AG10803 (cell line): ENCODE measurements around the gene ATXN1.

Experiments
- DNase-seq: peaks from one replicate; pipeline ENCODE4 v3.0.0; 2010; ENCODE audit warnings: low read depth
- H3K4me3 ChIP-seq: 2 replicates; pipeline ENCODE4 v1.5.1; 2011; ENCODE audit warnings: mild to moderate bottlenecking, low read length, control low read depth
- TF ChIP-seq, protein P1 (sequence below): conservative IDR thresholded peaks from 2 replicates; pipeline ENCODE4 v1.5.1; 2011; ENCODE audit warnings: mild to moderate bottlenecking, low read length, control low read depth, inconsistent platforms

ATXN1 gene

GRCh38 chr6:16324606-16325225 is 436.5 kb downstream of the ATXN1 start:
- no peak for DNase-seq
- H3K4me3 ChIP-seq = no peak overlapping the region
- TF ChIP-seq, protein P1, sequence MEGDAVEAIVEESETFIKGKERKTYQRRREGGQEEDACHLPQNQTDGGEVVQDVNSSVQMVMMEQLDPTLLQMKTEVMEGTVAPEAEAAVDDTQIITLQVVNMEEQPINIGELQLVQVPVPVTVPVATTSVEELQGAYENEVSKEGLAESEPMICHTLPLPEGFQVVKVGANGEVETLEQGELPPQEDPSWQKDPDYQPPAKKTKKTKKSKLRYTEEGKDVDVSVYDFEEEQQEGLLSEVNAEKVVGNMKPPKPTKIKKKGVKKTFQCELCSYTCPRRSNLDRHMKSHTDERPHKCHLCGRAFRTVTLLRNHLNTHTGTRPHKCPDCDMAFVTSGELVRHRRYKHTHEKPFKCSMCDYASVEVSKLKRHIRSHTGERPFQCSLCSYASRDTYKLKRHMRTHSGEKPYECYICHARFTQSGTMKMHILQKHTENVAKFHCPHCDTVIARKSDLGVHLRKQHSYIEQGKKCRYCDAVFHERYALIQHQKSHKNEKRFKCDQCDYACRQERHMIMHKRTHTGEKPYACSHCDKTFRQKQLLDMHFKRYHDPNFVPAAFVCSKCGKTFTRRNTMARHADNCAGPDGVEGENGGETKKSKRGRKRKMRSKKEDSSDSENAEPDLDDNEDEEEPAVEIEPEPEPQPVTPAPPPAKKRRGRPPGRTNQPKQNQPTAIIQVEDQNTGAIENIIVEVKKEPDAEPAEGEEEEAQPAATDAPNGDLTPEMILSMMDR = no peak

- no peak for DNase-seq
- no peak overlapping the region for H3K4me3 ChIP-seq
- TF ChIP-seq, protein P1 = no peak
Observed at GRCh38 chr6:16324184-16324583, 437.1 kb downstream of the ATXN1 start.

- TF ChIP-seq, protein P1 = no peak
- H3K4me3 ChIP-seq = no peak overlapping the region
- peak; percentile 85 for DNase-seq
Observed at GRCh38 chr6:16322666-16323312, 438.5 kb downstream of the ATXN1 start.

DNA sequence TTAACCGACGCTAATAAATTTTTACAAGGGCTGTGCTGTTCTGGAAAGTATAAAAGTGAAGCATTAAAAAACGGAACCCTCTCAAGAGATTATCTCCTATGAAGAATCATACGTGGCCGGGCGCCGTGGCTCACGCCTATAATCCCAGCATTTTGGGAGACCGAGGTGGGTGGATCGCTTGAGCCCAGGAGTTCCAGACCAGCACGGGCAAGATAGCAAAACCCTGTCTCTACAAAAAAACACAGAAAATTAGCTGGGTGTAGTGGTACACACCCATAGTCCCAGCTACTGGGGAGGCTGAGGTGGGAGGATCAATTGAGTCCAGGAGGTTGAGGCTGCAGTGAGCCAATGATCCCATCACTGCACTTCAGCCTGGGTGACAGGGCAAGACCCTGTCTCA is 439.4 kb downstream of the ATXN1 start:
- DNase-seq = no peak

DNA sequence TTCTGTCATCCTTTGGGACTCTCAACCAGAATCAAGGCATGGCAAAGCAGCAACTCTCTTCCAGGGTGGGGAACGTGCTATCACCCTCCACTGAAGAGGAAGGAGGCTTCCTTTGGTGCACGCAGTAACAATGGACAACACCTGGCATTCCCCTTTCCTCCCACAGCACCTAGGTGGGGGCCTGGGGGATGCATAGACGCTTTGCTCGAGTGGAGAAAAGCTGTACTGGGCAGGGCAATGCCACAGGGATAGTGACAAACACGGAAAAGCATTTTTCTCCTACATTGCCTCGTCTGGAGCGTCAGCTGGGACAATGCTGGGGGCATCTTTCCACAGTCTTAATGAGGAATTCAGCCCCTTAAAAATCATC is 439.9 kb downstream of the ATXN1 start:
- no peak for DNase-seq
- TF ChIP-seq, protein P1 = no peak
- H3K4me3 ChIP-seq = no peak overlapping the region

More for the DNA sequence above, 439.4 kb downstream of the ATXN1 start:
- no peak overlapping the region for H3K4me3 ChIP-seq
- TF ChIP-seq, protein P1 = no peak

DNA sequence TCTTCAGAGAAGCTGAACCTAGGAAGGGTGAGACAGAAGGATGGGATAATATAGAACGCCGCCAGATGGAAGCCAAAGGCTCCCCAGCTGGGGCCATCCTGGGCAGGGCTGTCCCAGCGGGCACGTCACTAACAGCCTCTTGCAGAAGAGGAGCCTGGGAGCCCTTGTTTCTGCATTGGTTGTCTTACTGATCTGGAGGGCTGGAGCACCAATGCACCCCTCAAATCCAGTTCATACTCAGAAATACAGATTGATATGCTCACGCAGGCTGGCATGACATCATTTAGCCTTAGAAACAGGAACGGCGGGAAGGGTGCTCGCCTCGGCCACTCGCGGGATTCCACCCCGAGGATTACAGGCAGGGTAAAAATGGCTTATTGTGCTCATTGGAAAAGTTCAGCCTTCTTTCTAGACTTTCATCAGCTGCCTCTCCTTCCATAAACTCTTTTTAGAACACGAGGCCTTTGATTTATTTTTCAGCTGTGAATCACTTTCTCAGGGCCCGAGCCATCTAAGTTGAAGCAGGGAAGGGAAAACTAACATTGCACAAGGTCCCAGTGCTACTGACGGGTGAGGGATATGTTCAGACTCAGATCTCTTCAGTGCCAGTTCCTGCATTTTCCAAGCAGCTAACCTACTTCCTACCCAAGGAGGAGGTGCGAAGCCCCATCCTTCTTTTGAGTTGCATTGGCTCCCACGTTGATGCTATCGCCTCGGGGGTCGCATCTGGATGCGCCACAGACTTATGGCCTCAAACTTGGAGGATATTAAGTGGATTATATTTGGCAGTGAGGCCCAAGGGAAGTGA is 440.5 kb downstream of the ATXN1 start:
- TF ChIP-seq, protein P1 = no peak
- peak; percentile 82 for DNase-seq
- peak overlapping the region; percentile 43 for H3K4me3 ChIP-seq
